Heart right ventricle (tissue), 16 donors: Measurements from ENCODE around the gene LMNTD2. TPM values are rescaled to one million over a fixed set of nuclear protein-coding genes. Genes with fewer than 3 reads are reported as not detected.

Source experiments
- ATAC-seq, 8 donors: fragments of 200-7000 bp; cut with Tn5 transposase; one replicate each; pipeline ENCODE4 v1.9.1; 2020; ENCODE audit warnings: mild to moderate bottlenecking in 8 of 8, moderate library complexity in 8 of 8, moderate number of reproducible peaks in 1 of 8
- DNase-seq, 2 donors: peaks; one replicate each; pipeline ENCODE4 v3.0.0-alpha.2; 2020
- H3K27ac ChIP-seq, 10 donors: fragments of 200-600 bp; sonication (generic) in 2 of 10; one replicate each; pipeline versions ENCODE4 v1.5.0 to v1.8.0; 2020 to 2022; ENCODE audit warnings: mild to moderate bottlenecking in 3 of 10
- H3K27me3 ChIP-seq, 7 donors: fragments of 200-600 bp; one replicate each; pipeline ENCODE4 v1.8.0; 2021 to 2022; ENCODE audit warnings: mild to moderate bottlenecking in 2 of 7
- H3K36me3 ChIP-seq, 9 donors: fragments of 200-600 bp; sonication (generic) in 1 of 9; one replicate each; pipeline versions ENCODE4 v1.5.0 to v1.8.0; 2020 to 2022; ENCODE audit warnings: mild to moderate bottlenecking in 2 of 9
- H3K4me1 ChIP-seq, 9 donors: fragments of 200-600 bp; sonication (generic) in 1 of 9; one replicate each; pipeline versions ENCODE4 v1.5.0 to v1.8.0; 2020 to 2022; ENCODE audit warnings: mild to moderate bottlenecking in 4 of 9
- H3K4me3 ChIP-seq, 10 donors: fragments of 200-600 bp; sonication (generic) in 2 of 10; one replicate each; pipeline versions ENCODE4 v1.5.0 to v1.8.0; 2020 to 2022; ENCODE audit warnings: mild to moderate bottlenecking in 7 of 10, moderate library complexity in 2 of 10
- H3K9me3 ChIP-seq, 11 donors: fragments of 200-600 bp in 10 of 11; sonication (generic) in 2 of 11; one replicate each; pipeline versions ENCODE4 v1.5.0 to v1.8.0; 2013 to 2022; ENCODE audit warnings: mild to moderate bottlenecking in 2 of 11, control low read depth in 1 of 11, moderate library complexity in 1 of 11
- CTCF ChIP-seq, 9 donors: fragments of 200-600 bp; sonication (generic) in 2 of 9; IDR thresholded peaks; one replicate each; pipeline versions ENCODE4 v1.5.0 to v1.8.0; 2021 to 2022; ENCODE audit warnings: antibody characterized with exemption in 9 of 9, mild to moderate bottlenecking in 5 of 9, moderate library complexity in 1 of 9
- WGBS, 2 donors: extraction: QIAGEN DNeasy Blood & Tissue Kit; methylation state at CpG; one replicate each; pipeline ENCODE4 v1.1.7; 2013; ENCODE audit warnings: inconsistent platforms in 1 of 2; 5-methylcytosine and 5-hydroxymethylcytosine counted together
- intact Hi-C, 10 donors: fragments of 100-400 bp; cut with DNase I; formaldehyde crosslinking; loops; one replicate each; pipeline versions ENCODE4 v1.11.1 to v1.14.2; 2022
- polyA plus RNA-seq, 2 donors: library from polyadenylated mRNA; stranded (reverse); fragments of 200-250 nt; gene quantifications; one replicate each; pipeline ENCODE4 v1.2.3, GENCODE V29; 2013
- total RNA-seq, 10 donors: library from RNA; stranded (reverse); fragmentation: NEBNext Ultra II Directional in 3 of 10; extraction: Animal tissue kit (Norgen Biotek cat#: 25700) in 3 of 10; gene quantifications; one replicate each; pipeline versions ENCODE4 v1.2.1 to v1.2.4, GENCODE V29; 2021 to 2023
- donor health status: Arrhythmogenic right ventricular cardiomyopathy.
- donor health status: ischemic (EF 13 %, LVEDD 7.1; RV severe dilation, severe dysfunction).
- donor health status: healthy with polysubstance abuse.
- donor health status: DM: no; HTN: yes; CAD: no.
- donor health status: DM: no; HTN: no; CAD: no.
- donor health status: ischemic (EF 25% LVEDD 6.9; RV normal size, moderate dysfunction).
- donor health status: ischemic (EF 25% LVEDD 5.7; RV mildly dilated, moderate dysfunction).
- donor health status: healthy.
- donor health status: DM: yes; HTN: yes; CAD: no.
- donor health status: Ischemic cardiomyopathy.
- donor health status: ischemic (EF 35%, LVEDD 5.7; RV mildly dilated, moderate dysfunction).
- donor health status: nonischemic (EF 11% LVEDD 7.7; RV severe dilation, severe dysfunction).
- donor health status: DM: yes; HTN: yes; CAD: no.
- donor health status: PGD.
- donor health status: ischemic (EF 29% LVEDD 5.4; RV normal size, mild dysfunction).
- donor health status: nonischemic (EF 23%, LVEDD 6.1; RV moderate dilation, normal function).

LMNTD2 gene
- total and polyA plus RNA-seq, 12 donors: 0.30 to 1.4 (median 0.45) TPM; not detected in 2

GRCh38 chr11:550021-550745 is 10.4 kb downstream of the LMNTD2 start:
- DNase-seq: no peak
- Histone ChIP-seq H3K36me3 (no peaks in the 10 kb centered on the region), H3K27ac (no peak overlapping the region), H3K27me3 (peaks cover 18 to 54% (median 37%) of the 10 kb centered on the region in 7 donors), H3K4me1 (peaks cover under 1 to 8% (median 7%) of the 10 kb centered on the region in 9 donors), H3K9me3 (no peaks in the 10 kb centered on the region), H3K4me3 (no peak overlapping the region)
- TF ChIP-seq CTCF (IDR thresholded peaks at IDR 0.05): no peak
- ATAC-seq: no peak
- intact Hi-C loops: loop anchor here in 1 of 10 donors (5.0 kb wide), 1 partner anchor 172 kb away; no protein-coding TSS in a partner anchor
- 94 to 95% methylated on average over 25 of the region's 25 CpGs for WGBS, 2 donors

DNA sequence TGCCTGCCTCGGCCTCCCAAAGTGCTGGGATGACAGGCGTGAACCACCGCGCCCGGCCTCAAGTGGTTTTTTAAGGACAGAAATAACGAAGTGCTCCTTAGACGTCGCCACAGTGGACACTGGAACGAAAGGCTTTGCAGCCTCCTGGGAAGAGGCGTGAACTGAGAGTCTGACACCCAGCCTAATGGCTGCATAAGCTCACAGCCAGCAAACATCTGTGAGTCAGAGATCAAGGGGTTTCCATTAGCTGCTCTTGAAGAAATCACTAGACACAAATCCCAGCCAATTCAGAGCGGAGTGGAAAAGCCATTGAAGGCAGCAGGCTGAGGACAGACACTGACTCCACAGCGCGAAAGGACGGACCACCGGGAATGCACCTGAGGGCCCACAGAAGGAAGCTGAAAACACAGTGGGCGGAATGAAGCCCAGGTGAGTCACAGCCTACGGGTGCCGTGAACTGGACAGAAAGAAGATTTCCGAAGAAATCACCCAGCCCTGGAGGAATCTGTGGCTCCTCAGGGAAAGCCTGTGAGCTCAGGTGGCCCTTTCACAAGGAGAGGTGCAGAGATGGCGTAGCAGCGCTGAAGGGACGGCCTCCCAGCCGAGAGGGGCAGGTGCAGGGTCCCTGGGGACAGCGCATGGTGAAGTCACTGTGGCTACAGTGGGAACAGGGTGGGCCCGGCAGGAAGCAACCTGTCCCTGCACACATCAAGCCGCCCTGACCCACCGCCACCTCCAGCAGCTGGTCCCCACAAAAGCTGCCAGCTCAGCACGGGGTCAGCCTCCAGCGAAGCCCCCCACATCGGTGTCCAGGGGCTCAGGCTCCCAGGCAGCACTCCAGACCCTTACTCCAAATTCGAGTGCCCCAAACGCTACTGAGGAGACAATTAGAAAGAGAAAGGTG is 11.6 kb downstream of the LMNTD2 start:
- DNase-seq (no peak), ATAC-seq (no peak)
- H3K4me3 ChIP-seq: no peak overlapping the region
- no peaks in the 10 kb centered on the region for H3K36me3 ChIP-seq
- H3K9me3 ChIP-seq: no peaks in the 10 kb centered on the region
- 75 to 79% methylated on average over 32 of the region's 32 CpGs for WGBS, 2 donors
- intact Hi-C loops: no loop called here
- no peak for TF ChIP-seq CTCF (IDR thresholded peaks at IDR 0.05)
- no peaks in the 10 kb centered on the region for H3K4me1 ChIP-seq
- H3K27me3 ChIP-seq: peaks cover 9 to 43% (median 27%) of the 10 kb centered on the region in 7 donors
- H3K27ac ChIP-seq: no peak overlapping the region

- no peak for TF ChIP-seq CTCF (IDR thresholded peaks at IDR 0.05)
- Histone ChIP-seq H3K9me3 (no peaks in the 10 kb centered on the region), H3K4me1 (no peaks in the 10 kb centered on the region), H3K27ac (no peak overlapping the region), H3K36me3 (no peaks in the 10 kb centered on the region), H3K27me3 (peaks cover 0 to 10% (median 0%) of the 10 kb centered on the region in 7 donors), H3K4me3 (no peak overlapping the region)
- no peak for ATAC-seq
- peak in 1 of 2 donors; percentile 8 for DNase-seq
- WGBS, 2 donors: 82 to 89% methylated on average over 11 of the region's 11 CpGs
- intact Hi-C loops: no loop called here
Measured at GRCh38 chr11:545171-545570, 15.4 kb downstream of the LMNTD2 start.

- Histone ChIP-seq H3K27ac (no peak overlapping the region), H3K36me3 (no peaks in the 10 kb centered on the region), H3K9me3 (no peaks in the 10 kb centered on the region), H3K27me3 (peaks cover 0 to 6% (median 0%) of the 10 kb centered on the region in 7 donors), H3K4me1 (no peaks in the 10 kb centered on the region), H3K4me3 (no peak overlapping the region)
- ATAC-seq (peak in 2 of 8 donors; percentile 6 to 20), DNase-seq (no peak)
- no peak for TF ChIP-seq CTCF (IDR thresholded peaks at IDR 0.05)
- intact Hi-C loops: no loop called here
- 74 to 85% methylated on average over 5 of the region's 5 CpGs for WGBS, 2 donors
Measured at GRCh38 chr11:544817-545166, 15.7 kb downstream of the LMNTD2 start.
